CD4-positive, CD25-positive, alpha-beta regulatory T cell (primary cell): ENCODE results near the gene VWA3A. TPM values are rescaled to one million over a fixed set of nuclear protein-coding genes. Genes with fewer than 3 reads are reported as not detected.
"Not testable (repeated sequence)": the region's sequence is repeated elsewhere in the genome, so short reads cannot be mapped to it uniquely, and the experiment has no call there.

Experiments used
- ATAC-seq, 2 donors: fragments of 150-1000 bp; cut with Tn5 transposase; one replicate each; pipeline ENCODE4 v1.10.0; 2021; ENCODE audit warnings: low read depth in 2 of 2, moderate number of reproducible peaks in 2 of 2, moderate library complexity in 1 of 2
- DNase-seq, 3 donors: peaks; one replicate each; pipeline versions ENCODE4 v3.0.0 to v3.0.0-alpha.2; 2012 to 2022; ENCODE audit warnings: mixed read lengths in 1 of 3
- H3K27ac ChIP-seq: one replicate; pipeline ENCODE4 v1.7.0; 2013; ENCODE audit warnings: mild to moderate bottlenecking, low read length; ENCODE audit not compliant: insufficient read depth, poor library complexity, severe bottlenecking
- H3K27me3 ChIP-seq: one replicate; pipeline ENCODE4 v1.7.0; 2013; ENCODE audit warnings: low read length; ENCODE audit not compliant: control insufficient read depth, insufficient read depth
- H3K36me3 ChIP-seq: one replicate; pipeline ENCODE4 v1.7.0; 2013; ENCODE audit warnings: mild to moderate bottlenecking, low read length, moderate library complexity; ENCODE audit not compliant: control insufficient read depth, insufficient read depth
- H3K4me1 ChIP-seq: 2 replicates; pipeline ENCODE4 v1.7.0; 2013; ENCODE audit warnings: mild to moderate bottlenecking, low read length; ENCODE audit not compliant: insufficient read depth, control insufficient read depth, poor library complexity, severe bottlenecking
- H3K4me3 ChIP-seq: one replicate; pipeline ENCODE4 v1.7.0; 2013; ENCODE audit warnings: low read depth, mild to moderate bottlenecking, low read length, moderate library complexity
- H3K9me3 ChIP-seq, 2 experiments: 1 replicate in 1 of 2; 2 replicates in 1 of 2; pipeline ENCODE4 v1.7.0; 2013; ENCODE audit warnings: low read length in 2 of 2, mild to moderate bottlenecking in 1 of 2, moderate library complexity in 1 of 2; ENCODE audit not compliant: control insufficient read depth in 2 of 2
- H3K27ac Mint-ChIP-seq, 3 donors: one replicate each; pipeline ENCODE4 v1.8.0; 2020 to 2022; ENCODE audit warnings: mild to moderate bottlenecking in 3 of 3, mixed read lengths in 3 of 3, moderate library complexity in 2 of 3
- H3K27me3 Mint-ChIP-seq: one replicate; pipeline ENCODE4 v1.8.0; 2022; ENCODE audit warnings: mild to moderate bottlenecking, mixed read lengths
- H3K36me3 Mint-ChIP-seq: one replicate; pipeline ENCODE4 v1.8.0; 2020; ENCODE audit warnings: mixed read lengths
- H3K4me1 Mint-ChIP-seq, 4 donors: one replicate each; pipeline ENCODE4 v1.8.0; 2020 to 2022; ENCODE audit warnings: mixed read lengths in 4 of 4, mild to moderate bottlenecking in 1 of 4
- H3K4me3 Mint-ChIP-seq, 4 donors: one replicate each; pipeline ENCODE4 v1.8.0; 2020 to 2022; ENCODE audit warnings: mild to moderate bottlenecking in 4 of 4, mixed read lengths in 4 of 4, moderate library complexity in 3 of 4
- H3K9me3 Mint-ChIP-seq, 7 donors: one replicate each; pipeline ENCODE4 v1.8.0; 2020 to 2022; ENCODE audit warnings: mixed read lengths in 7 of 7, mild to moderate bottlenecking in 3 of 7, moderate library complexity in 2 of 7
- polyA plus RNA-seq, 4 donors: library from polyadenylated mRNA; unstranded; fragments of 300-500 nt; fragmentation: Illumina TruSeq; gene quantifications; one replicate each; pipeline ENCODE4 v1.2.3, GENCODE V29; 2021
- total RNA-seq: library from RNA; stranded (reverse); gene quantifications from one replicate; pipeline ENCODE4 v1.2.3, GENCODE V29; 2022

VWA3A gene
- total and polyA plus RNA-seq, 5 donors from 2014 or later, result 0.37 TPM; not detected in 4

GRCh38 chr16:22093331-22093730 lies 990 bp downstream of the VWA3A start:
- Histone ChIP-seq H3K36me3 (no peaks in the 10 kb centered on the region), H3K9me3 (no peaks in the 10 kb centered on the region), H3K27ac (no peak overlapping the region), H3K4me3 (no peak overlapping the region), H3K4me1 (no peaks in the 10 kb centered on the region), H3K27me3 (peaks cover 9% of the 10 kb centered on the region)
- no peak for ATAC-seq
- DNase-seq, result no peak
- Mint-ChIP-seq H3K4me1 (peaks cover 0 to 2% (median 0%) of the 10 kb centered on the region in 4 donors), H3K4me3 (no peak overlapping the region), H3K36me3 (peaks cover 4% of the 10 kb centered on the region), H3K27ac (no peak overlapping the region), H3K27me3 (peaks cover 19% of the 10 kb centered on the region), H3K9me3 (no peaks in the 10 kb centered on the region)

DNA sequence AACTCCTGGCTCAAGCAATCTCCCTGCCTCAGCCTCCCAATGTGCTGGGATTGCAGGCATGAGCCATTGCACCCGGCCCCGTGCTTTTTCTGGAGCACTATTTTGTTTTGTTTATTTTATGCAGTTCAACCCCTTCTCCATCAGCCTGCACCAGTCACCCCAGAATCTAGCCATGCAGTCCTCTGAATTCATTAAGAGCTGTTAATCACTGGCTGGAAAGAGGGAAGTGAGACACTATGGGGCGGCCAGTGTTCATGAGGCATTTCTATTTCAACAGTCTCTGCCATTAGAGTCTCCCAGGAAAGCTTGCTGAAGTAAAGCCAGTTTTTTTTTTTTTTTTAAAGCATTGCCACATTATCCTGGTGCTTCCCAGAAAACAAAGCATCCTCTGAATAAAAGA lies 1.7 kb downstream of the VWA3A start:
- H3K36me3 Mint-ChIP-seq, result peaks cover 4% of the 10 kb centered on the region
- H3K4me1 ChIP-seq, result no peaks in the 10 kb centered on the region
- no peak overlapping the region for H3K27ac Mint-ChIP-seq
- no peak overlapping the region for H3K27ac ChIP-seq
- peaks cover 23% of the 10 kb centered on the region for H3K27me3 Mint-ChIP-seq
- peaks cover 0 to 3% (median under 1%) of the 10 kb centered on the region in 4 donors for H3K4me1 Mint-ChIP-seq
- H3K4me3 Mint-ChIP-seq, result no peak overlapping the region
- H3K4me3 ChIP-seq, result no peak overlapping the region
- ATAC-seq (no peak), DNase-seq (no peak)
- peaks cover 9% of the 10 kb centered on the region for H3K27me3 ChIP-seq
- H3K9me3 Mint-ChIP-seq, result no peaks in the 10 kb centered on the region
- H3K9me3 ChIP-seq, result no peaks in the 10 kb centered on the region
- no peaks in the 10 kb centered on the region for H3K36me3 ChIP-seq

- H3K27me3 ChIP-seq, result peaks cover 9% of the 10 kb centered on the region
- no peaks in the 10 kb centered on the region for H3K36me3 ChIP-seq
- peak in 2 of 3 donors; percentile 49 to 65 for DNase-seq
- peaks cover 25% of the 10 kb centered on the region for H3K27me3 Mint-ChIP-seq
- H3K4me1 ChIP-seq, result no peaks in the 10 kb centered on the region
- no peaks in the 10 kb centered on the region for H3K9me3 ChIP-seq
- H3K27ac ChIP-seq, result no peak overlapping the region
- H3K4me3 Mint-ChIP-seq, result peak overlapping the region in 1 of 4 donors; percentile 41
- no peak overlapping the region for H3K27ac Mint-ChIP-seq
- peaks cover 0 to 4% (median 1%) of the 10 kb centered on the region in 4 donors for H3K4me1 Mint-ChIP-seq
- H3K9me3 Mint-ChIP-seq, result no peaks in the 10 kb centered on the region
- no peaks in the 10 kb centered on the region for H3K36me3 Mint-ChIP-seq
- no peak overlapping the region for H3K4me3 ChIP-seq
- peak; percentile 58 to 71 for ATAC-seq
These were observed 6.3 kb downstream of the VWA3A start for GRCh38 chr16:22098405-22099255.

- no peak overlapping the region for H3K4me3 Mint-ChIP-seq
- no peak overlapping the region for H3K4me3 ChIP-seq
- H3K4me1 ChIP-seq, result no peaks in the 10 kb centered on the region
- no peaks in the 10 kb centered on the region for H3K36me3 Mint-ChIP-seq
- H3K36me3 ChIP-seq, result no peaks in the 10 kb centered on the region
- H3K9me3 ChIP-seq, result no peaks in the 10 kb centered on the region
- peaks cover 9% of the 10 kb centered on the region for H3K27me3 ChIP-seq
- ATAC-seq, result no peak
- no peak overlapping the region for H3K27ac ChIP-seq
- no peak overlapping the region for H3K27ac Mint-ChIP-seq
- H3K9me3 Mint-ChIP-seq, result no peaks in the 10 kb centered on the region
- peaks cover 0 to 4% (median 1%) of the 10 kb centered on the region in 4 donors for H3K4me1 Mint-ChIP-seq
- peaks cover 25% of the 10 kb centered on the region for H3K27me3 Mint-ChIP-seq
- no peak for DNase-seq
These were observed 7.1 kb downstream of the VWA3A start for GRCh38 chr16:22099256-22099975.

DNA sequence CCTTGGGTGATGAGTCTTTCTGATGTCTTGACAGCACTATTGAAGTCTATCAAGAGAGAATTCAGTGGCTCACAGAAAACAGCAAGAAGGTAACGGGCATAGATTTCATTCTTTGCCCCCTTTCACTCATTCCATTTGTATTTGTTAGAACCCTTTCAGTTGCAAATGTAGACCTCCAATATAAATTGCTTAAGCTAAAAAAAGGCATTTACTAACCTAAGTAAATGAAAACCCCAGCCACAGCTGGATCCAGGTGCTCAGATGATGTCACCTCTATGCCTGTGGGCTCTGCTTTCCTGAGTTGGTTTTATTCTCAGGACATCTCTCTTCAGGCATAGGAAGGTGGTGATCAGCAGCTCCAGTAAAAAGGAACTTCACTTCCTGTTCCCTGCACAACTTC lies 11.1 kb downstream of the VWA3A start:
- Mint-ChIP-seq H3K27ac (no peak overlapping the region), H3K4me1 (peaks cover 0 to 4% (median 1%) of the 10 kb centered on the region in 4 donors), H3K4me3 (no peak overlapping the region), H3K36me3 (peaks cover 5% of the 10 kb centered on the region), H3K9me3 (no peaks in the 10 kb centered on the region), H3K27me3 (peaks cover 16% of the 10 kb centered on the region)
- no peak for ATAC-seq
- Histone ChIP-seq H3K27me3 (no peaks in the 10 kb centered on the region), H3K4me1 (no peaks in the 10 kb centered on the region), H3K36me3 (no peaks in the 10 kb centered on the region), H3K9me3 (no peaks in the 10 kb centered on the region), H3K4me3 (no peak overlapping the region), H3K27ac (no peak overlapping the region)
- DNase-seq, result no peak

DNA sequence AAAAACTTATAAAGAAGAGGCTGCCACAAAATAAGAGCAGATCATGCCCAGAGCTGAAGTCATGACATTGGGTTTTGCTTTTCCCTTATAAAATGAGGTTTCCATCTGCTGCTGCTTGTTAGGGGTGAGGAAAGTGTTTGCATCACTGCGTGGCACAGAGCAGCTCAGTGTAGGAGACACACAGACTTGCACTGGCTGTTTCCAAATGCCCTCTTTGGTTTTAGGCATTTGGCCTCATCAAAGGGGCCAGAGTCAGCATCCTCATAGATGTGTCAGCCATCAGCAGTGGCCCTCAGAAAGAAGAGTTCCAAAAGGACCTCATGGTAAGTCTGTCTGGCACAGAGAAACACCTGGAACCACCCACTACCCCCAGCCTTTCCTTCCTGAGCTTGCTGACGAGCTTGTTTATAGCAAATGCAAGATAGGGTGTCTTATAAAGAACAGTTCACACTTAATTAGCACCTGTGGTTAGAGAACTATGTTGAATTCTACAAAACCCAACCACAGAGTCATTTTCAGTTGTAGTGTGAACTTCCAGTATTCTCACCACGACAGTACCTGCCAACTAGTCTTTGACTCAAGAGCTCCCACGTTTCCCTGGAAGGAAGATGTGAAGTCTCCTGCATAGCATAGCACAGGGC lies 17.0 kb downstream of the VWA3A start:
- peak in 1 of 3 donors; percentile 3 for DNase-seq
- H3K4me1 Mint-ChIP-seq, result peaks cover 0 to 5% (median 0%) of the 10 kb centered on the region in 4 donors

DNA sequence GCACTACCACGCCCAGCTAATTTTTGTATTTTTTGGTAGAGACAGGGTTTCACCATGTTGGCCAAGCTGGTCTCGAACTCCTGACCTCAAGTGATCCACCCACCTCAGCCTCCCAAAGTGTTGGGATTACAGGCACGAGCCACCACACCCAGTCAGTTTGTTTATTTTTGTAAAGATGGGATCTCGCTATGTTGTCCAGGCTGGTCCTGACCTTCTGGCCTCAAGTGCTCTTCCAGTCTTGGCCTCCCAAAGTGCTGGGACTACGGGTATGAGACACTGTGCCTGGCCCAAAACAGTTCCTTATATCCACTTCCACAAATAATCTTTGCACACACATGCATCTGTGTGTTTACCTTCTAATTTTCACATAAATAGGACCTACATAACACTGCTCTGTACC lies 19.3 kb downstream of the VWA3A start:
- H3K27me3 Mint-ChIP-seq, result peaks cover 19% of the 10 kb centered on the region
- not testable (repeated sequence) for H3K27ac Mint-ChIP-seq, H3K36me3 ChIP-seq, H3K27ac ChIP-seq, ATAC-seq, H3K9me3 Mint-ChIP-seq, H3K4me1 ChIP-seq, H3K4me1 Mint-ChIP-seq, H3K9me3 ChIP-seq, H3K4me3 Mint-ChIP-seq, H3K27me3 ChIP-seq, H3K4me3 ChIP-seq, DNase-seq, H3K36me3 Mint-ChIP-seq

More for the DNA sequence above, 17.0 kb downstream of the VWA3A start:
- H3K27ac Mint-ChIP-seq, result no peak overlapping the region
- H3K4me1 ChIP-seq, result no peaks in the 10 kb centered on the region
- peaks cover 5% of the 10 kb centered on the region for H3K36me3 Mint-ChIP-seq
- no peak overlapping the region for H3K27ac ChIP-seq
- H3K4me3 ChIP-seq, result no peak overlapping the region
- H3K9me3 Mint-ChIP-seq, result no peaks in the 10 kb centered on the region
- peaks cover 20% of the 10 kb centered on the region for H3K27me3 Mint-ChIP-seq
- H3K9me3 ChIP-seq, result no peaks in the 10 kb centered on the region
- H3K4me3 Mint-ChIP-seq, result no peak overlapping the region
- no peaks in the 10 kb centered on the region for H3K36me3 ChIP-seq
- ATAC-seq, result no peak
- no peaks in the 10 kb centered on the region for H3K27me3 ChIP-seq
